Upper lobe of left lung (tissue), 4 donors: Measurements from ENCODE around the gene FOXE3.

ENCODE experiments used
- CTCF ChIP-seq, 6 experiments: fragments of 450-650 bp in 4 of 6; fragments of 200-600 bp in 2 of 6; sonication (generic) in 2 of 6; IDR thresholded peaks; one replicate each; pipeline ENCODE4 v1.5.1; 2016 to 2019; ENCODE audit warnings: antibody characterized with exemption in 6 of 6
- POLR2AphosphoS5 ChIP-seq, 2 donors: sonication (generic); formaldehyde crosslinking; IDR thresholded peaks; one replicate each; pipeline ENCODE4 v1.5.1; 2017; ENCODE audit warnings: antibody characterized with exemption in 2 of 2

- TF ChIP-seq POLR2AphosphoS5 (IDR thresholded peaks at IDR 0.05): no peak
- no peak for TF ChIP-seq CTCF (IDR thresholded peaks at IDR 0.05)
These were observed 32.6 kb downstream of the FOXE3 start for GRCh38 chr1:47448462-47449222.
